Fibroblast of lung (primary cell): ENCODE data around the gene IL36A.

Source experiments
- CTCF ChIP-seq, 2 donors: IDR thresholded peaks in 1 of 2; conservative IDR thresholded peaks in 1 of 2; 1 replicate in 1 of 2; 2 replicates in 1 of 2; pipeline ENCODE4 v1.5.1; 2011 to 2012; ENCODE audit warnings: low read length in 2 of 2, control low read depth in 1 of 2, inconsistent platforms in 1 of 2, low read depth in 1 of 2, mild to moderate bottlenecking in 1 of 2
- EZH2 ChIP-seq: IDR thresholded peaks from 2 replicates; pipeline ENCODE4 v1.5.1; 2012; ENCODE audit warnings: low read length, control low read depth, mild to moderate bottlenecking; ENCODE audit errors: missing control alignments

DNA sequence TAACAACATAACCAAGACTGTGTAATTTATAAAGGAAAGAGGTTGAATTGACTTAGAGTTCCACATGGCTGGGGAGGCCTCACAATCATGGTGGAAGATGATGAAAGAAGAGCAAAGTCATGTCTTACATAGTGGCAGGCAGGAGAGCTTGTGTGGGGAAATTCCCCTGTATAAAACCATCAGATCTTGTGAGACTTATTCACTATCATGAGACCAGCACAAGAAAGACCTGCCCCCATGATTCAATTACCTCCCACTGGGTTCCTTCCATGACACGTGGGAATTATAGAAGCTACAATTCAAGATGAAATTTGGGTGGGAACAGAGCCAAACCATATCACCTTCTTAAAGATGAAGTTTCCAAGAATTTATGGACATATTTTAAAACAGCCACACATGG lies 51.3 kb downstream of the IL36A start:
- TF ChIP-seq CTCF (conservative IDR thresholded peaks at IDR 0.05 in 1 of 2, IDR thresholded peaks at IDR 0.05 in 1 of 2; ENCODE audit: low read depth in 1 of 2, low read length in 2 of 2), result no peak
- TF ChIP-seq EZH2, result no peak
